ENCODE results near the gene TMEM131L.

TMEM131L gene

GRCh38 chr4:153480704-153481103, 14.5 kb downstream of the TMEM131L start:
- Histone ChIP-seq H3K9me3 (ENCODE audit: insufficient read depth, low read depth, low read length) (no peaks in the 10 kb centered on the region), H3K4me1 (ENCODE audit: insufficient read depth, low read length) (peaks cover 10% of the 10 kb centered on the region), H3K27me3 (ENCODE audit: insufficient read depth, low read length) (no peaks in the 10 kb centered on the region), H3K4me3 (ENCODE audit: low read length) (no peak overlapping the region), H3K9ac (ENCODE audit: low read depth, low read length) (no peak overlapping the region), H3K36me3 (ENCODE audit: insufficient read depth, low read length) (peaks cover 3% of the 10 kb centered on the region; the same call in 1 of the 2 replicates), H3K27ac (ENCODE audit: low read depth, low read length) (no peak overlapping the region)
- 95% methylated on average over 5 of the region's 5 CpGs for WGBS

GRCh38 chr4:153481478-153481877, 15.3 kb downstream of the TMEM131L start:
- Histone ChIP-seq H3K4me3 (ENCODE audit: low read length) (no peak overlapping the region), H3K36me3 (ENCODE audit: insufficient read depth, low read length) (peaks cover 3% of the 10 kb centered on the region; the same call in 1 of the 2 replicates), H3K27me3 (ENCODE audit: insufficient read depth, low read length) (no peaks in the 10 kb centered on the region), H3K27ac (ENCODE audit: low read depth, low read length) (no peak overlapping the region), H3K9ac (ENCODE audit: low read depth, low read length) (no peak overlapping the region), H3K4me1 (ENCODE audit: insufficient read depth, low read length) (peaks cover 17% of the 10 kb centered on the region), H3K9me3 (ENCODE audit: insufficient read depth, low read depth, low read length) (no peaks in the 10 kb centered on the region)
- WGBS = 94% methylated on average over 9 of the region's 9 CpGs

GRCh38 chr4:153483432-153484418, 17.6 kb downstream of the TMEM131L start:
- Histone ChIP-seq H3K27me3 (ENCODE audit: insufficient read depth, low read length) (no peaks in the 10 kb centered on the region), H3K9me3 (ENCODE audit: insufficient read depth, low read depth, low read length) (no peaks in the 10 kb centered on the region), H3K27ac (ENCODE audit: low read depth, low read length) (no peak overlapping the region), H3K36me3 (ENCODE audit: insufficient read depth, low read length) (peaks cover 3% of the 10 kb centered on the region; the same call in 1 of the 2 replicates), H3K4me1 (ENCODE audit: insufficient read depth, low read length) (peaks cover 39% of the 10 kb centered on the region), H3K9ac (ENCODE audit: low read depth, low read length) (no peak overlapping the region), H3K4me3 (ENCODE audit: low read length) (no peak overlapping the region)
- 91% methylated on average over 10 of the region's 10 CpGs for WGBS

- no peak overlapping the region for H3K9ac ChIP-seq (ENCODE audit: low read depth, low read length)
- 96% methylated on average over 2 of the region's 2 CpGs for WGBS
- no peak overlapping the region for H3K4me3 ChIP-seq (ENCODE audit: low read length)
- peaks cover 3% of the 10 kb centered on the region; the same call in 1 of the 2 replicates for H3K36me3 ChIP-seq (ENCODE audit: insufficient read depth, low read length)
- no peaks in the 10 kb centered on the region for H3K27me3 ChIP-seq (ENCODE audit: insufficient read depth, low read length)
- peaks cover 43% of the 10 kb centered on the region for H3K4me1 ChIP-seq (ENCODE audit: insufficient read depth, low read length)
- H3K27ac ChIP-seq (ENCODE audit: low read depth, low read length) = peak overlapping the region; percentile 71; the same call in 1 of the 2 replicates
- H3K9me3 ChIP-seq (ENCODE audit: insufficient read depth, low read depth, low read length) = no peaks in the 10 kb centered on the region
These were observed 19.2 kb downstream of the TMEM131L start for GRCh38 chr4:153485359-153485758.

- WGBS = 87% methylated on average over 5 of the region's 5 CpGs
- 0 out of 2 replicates have a peak, but pooled peaks cover under 1% of the 10 kb centered on the region for H3K36me3 ChIP-seq (ENCODE audit: insufficient read depth, low read length)
- no peak overlapping the region for H3K4me3 ChIP-seq (ENCODE audit: low read length)
- H3K4me1 ChIP-seq (ENCODE audit: insufficient read depth, low read length) = peaks cover 44% of the 10 kb centered on the region
- no peaks in the 10 kb centered on the region for H3K27me3 ChIP-seq (ENCODE audit: insufficient read depth, low read length)
- no peak overlapping the region for H3K9ac ChIP-seq (ENCODE audit: low read depth, low read length)
- H3K9me3 ChIP-seq (ENCODE audit: insufficient read depth, low read depth, low read length) = no peaks in the 10 kb centered on the region
- H3K27ac ChIP-seq (ENCODE audit: low read depth, low read length) = peak overlapping the region; percentile 71; the same call in 1 of the 2 replicates
These were observed 19.7 kb downstream of the TMEM131L start for GRCh38 chr4:153485860-153486259.

- 0 out of 2 replicates have a peak overlapping the region, but pooled peaks have one; percentile 12 for H3K9ac ChIP-seq (ENCODE audit: low read depth, low read length)
These were observed 20.4 kb downstream of the TMEM131L start for GRCh38 chr4:153486281-153487151.

GRCh38 chr4:153488006-153488891, 22.1 kb downstream of the TMEM131L start:
- H3K9ac ChIP-seq (ENCODE audit: low read depth, low read length) = peak overlapping the region; percentile 38
- H3K27me3 ChIP-seq (ENCODE audit: insufficient read depth, low read length) = no peaks in the 10 kb centered on the region
- H3K4me1 ChIP-seq (ENCODE audit: insufficient read depth, low read length) = peaks cover 48% of the 10 kb centered on the region
- H3K4me3 ChIP-seq (ENCODE audit: low read length) = no peak overlapping the region
- H3K9me3 ChIP-seq (ENCODE audit: insufficient read depth, low read depth, low read length) = no peaks in the 10 kb centered on the region
- no peaks in the 10 kb centered on the region for H3K36me3 ChIP-seq (ENCODE audit: insufficient read depth, low read length)
- peak overlapping the region; percentile 55; the same call in 1 of the 2 replicates for H3K27ac ChIP-seq (ENCODE audit: low read depth, low read length)
- WGBS = 71% methylated on average over 24 of the region's 24 CpGs

More at GRCh38 chr4:153486281-153487151, 20.4 kb downstream of the TMEM131L start:
- Histone ChIP-seq H3K27me3 (ENCODE audit: insufficient read depth, low read length) (no peaks in the 10 kb centered on the region), H3K9me3 (ENCODE audit: insufficient read depth, low read depth, low read length) (no peaks in the 10 kb centered on the region), H3K36me3 (ENCODE audit: insufficient read depth, low read length) (no peaks in the 10 kb centered on the region), H3K4me1 (ENCODE audit: insufficient read depth, low read length) (peaks cover 48% of the 10 kb centered on the region), H3K27ac (ENCODE audit: low read depth, low read length) (peak overlapping the region; percentile 71), H3K4me3 (ENCODE audit: low read length) (no peak overlapping the region)
- WGBS = 69% methylated on average over 14 of the region's 14 CpGs

- Histone ChIP-seq H3K27me3 (ENCODE audit: insufficient read depth, low read length) (no peaks in the 10 kb centered on the region), H3K9me3 (ENCODE audit: insufficient read depth, low read depth, low read length) (no peaks in the 10 kb centered on the region), H3K4me1 (ENCODE audit: insufficient read depth, low read length) (peaks cover 57% of the 10 kb centered on the region), H3K27ac (ENCODE audit: low read depth, low read length) (no peak overlapping the region), H3K4me3 (ENCODE audit: low read length) (no peak overlapping the region), H3K36me3 (ENCODE audit: insufficient read depth, low read length) (no peaks in the 10 kb centered on the region), H3K9ac (ENCODE audit: low read depth, low read length) (no peak overlapping the region)
- WGBS = 87% methylated on average over 7 of the region's 7 CpGs
These were observed 23.8 kb downstream of the TMEM131L start for GRCh38 chr4:153489856-153490558.

- WGBS = 91% methylated on average over 8 of the region's 8 CpGs
- H3K4me3 ChIP-seq (ENCODE audit: low read length) = no peak overlapping the region
- H3K9me3 ChIP-seq (ENCODE audit: insufficient read depth, low read depth, low read length) = no peaks in the 10 kb centered on the region
- no peaks in the 10 kb centered on the region for H3K27me3 ChIP-seq (ENCODE audit: insufficient read depth, low read length)
- no peak overlapping the region for H3K27ac ChIP-seq (ENCODE audit: low read depth, low read length)
- no peak overlapping the region for H3K9ac ChIP-seq (ENCODE audit: low read depth, low read length)
- no peaks in the 10 kb centered on the region for H3K36me3 ChIP-seq (ENCODE audit: insufficient read depth, low read length)
- peaks cover 59% of the 10 kb centered on the region for H3K4me1 ChIP-seq (ENCODE audit: insufficient read depth, low read length)
These were observed 24.9 kb downstream of the TMEM131L start for GRCh38 chr4:153490985-153491483.

Data from HUES64 (cell line).